ENCODE data around the gene OPCML. TPM values are rescaled to one million over a fixed set of nuclear protein-coding genes. Genes with fewer than 3 reads are reported as not detected.

Gene OPCML
- total RNA-seq, 1 experiment from 2014 or later: 0.94 TPM

DNA sequence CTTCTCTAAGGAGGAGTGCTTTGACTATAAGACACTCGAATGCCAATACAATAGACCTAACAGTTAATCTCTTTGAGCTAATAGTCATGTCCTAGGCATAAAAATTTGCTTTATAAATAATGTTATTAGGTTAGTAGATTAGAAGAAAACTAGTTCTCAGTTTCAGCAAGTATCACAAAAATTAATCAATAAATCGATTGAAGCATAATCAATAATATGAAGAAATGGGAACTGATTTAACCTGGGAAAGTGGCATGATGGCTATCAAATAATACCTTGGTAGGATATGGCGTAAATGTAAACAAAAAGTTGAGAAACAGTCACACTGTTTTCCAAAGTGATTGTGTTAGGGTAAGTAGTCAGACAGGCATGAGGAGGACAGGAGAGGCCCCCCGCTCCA, 676.3 kb downstream of the OPCML start:
- Mint-ChIP-seq H3K36me3 (ENCODE audit: insufficient read depth in 1 of 3, low read depth in 3 of 3) (peaks cover 5 to 24% (median 9%) of the 10 kb centered on the region in 3 experiments), H3K4me3 (no peak overlapping the region), H3K27me3 (ENCODE audit: low read depth) (peaks cover 1% of the 10 kb centered on the region; the same call in 1 of the 2 replicates), H3K27ac (no peak overlapping the region), H3K9me3 (peaks cover 11 to 15% of the 10 kb centered on the region in 2 experiments; a peak in 4 of 5 replicates), H3K4me1 (peaks cover 24 to 31% of the 10 kb centered on the region in 2 experiments)
- Histone ChIP-seq H3K27me3 (ENCODE audit: insufficient read depth, low read length) (no peaks in the 10 kb centered on the region), H2BK20ac (ENCODE audit: low read depth, low read length, poor library complexity, severe bottlenecking) (no peak overlapping the region), H3K4me1 (ENCODE audit: insufficient read depth, low read length) (no peaks in the 10 kb centered on the region; the same call in 1 of the 2 replicates), H3K79me1 (ENCODE audit: insufficient read depth, low read depth, low read length, poor library complexity, severe bottlenecking) (no peaks in the 10 kb centered on the region), H3K9me3 (ENCODE audit: control insufficient read depth, low read depth, low read length) (no peaks in the 10 kb centered on the region), H4K91ac (ENCODE audit: insufficient read length, low read depth, low read length) (no peak overlapping the region), H4K5ac (ENCODE audit: insufficient read length, low read depth, low read length) (no peak overlapping the region), H4K8ac (replicated peaks; ENCODE audit: insufficient read length, low read depth, low read length) (no peak overlapping the region), H3K9ac (ENCODE audit: extremely low read depth, insufficient read length, low read length) (no peak overlapping the region), H3K23me2 (ENCODE audit: insufficient read length, low read depth, low read length, poor library complexity, severe bottlenecking) (no peaks in the 10 kb centered on the region), H2AFZ (ENCODE audit: low read length) (no peak overlapping the region), H4K20me1 (ENCODE audit: control insufficient read depth, insufficient read depth, insufficient read length) (no peaks in the 10 kb centered on the region), H3K23ac (ENCODE audit: insufficient read length, low read depth, low read length) (no peak overlapping the region), H3K18ac (ENCODE audit: insufficient read length, low read depth, low read length) (no peak overlapping the region), H3K4ac (ENCODE audit: low read depth, low read length) (no peak overlapping the region), H3T11ph (ENCODE audit: low read length) (no peak overlapping the region), H2AK5ac (ENCODE audit: insufficient read length, low read length) (no peak overlapping the region), H3K56ac (ENCODE audit: insufficient read length, low read depth, low read length) (no peak overlapping the region), H2BK120ac (ENCODE audit: low read depth, low read length, poor library complexity, severe bottlenecking) (no peak overlapping the region), H3K27ac (ENCODE audit: insufficient read length, low read depth, low read length) (no peak overlapping the region), H3K4me2 (ENCODE audit: insufficient read depth, insufficient read length, low read length) (no peak overlapping the region), H2BK15ac (ENCODE audit: low read depth, low read length) (no peak overlapping the region), H2BK12ac (ENCODE audit: insufficient read length, low read depth, low read length) (no peak overlapping the region), H3K79me2 (ENCODE audit: insufficient read depth, low read length) (no peaks in the 10 kb centered on the region), H2BK5ac (ENCODE audit: insufficient read length, low read length) (no peak overlapping the region), H3K14ac (ENCODE audit: insufficient read depth, low read length) (no peak overlapping the region)
- no peak for DNase-seq
- TF ChIP-seq, protein P1, sequence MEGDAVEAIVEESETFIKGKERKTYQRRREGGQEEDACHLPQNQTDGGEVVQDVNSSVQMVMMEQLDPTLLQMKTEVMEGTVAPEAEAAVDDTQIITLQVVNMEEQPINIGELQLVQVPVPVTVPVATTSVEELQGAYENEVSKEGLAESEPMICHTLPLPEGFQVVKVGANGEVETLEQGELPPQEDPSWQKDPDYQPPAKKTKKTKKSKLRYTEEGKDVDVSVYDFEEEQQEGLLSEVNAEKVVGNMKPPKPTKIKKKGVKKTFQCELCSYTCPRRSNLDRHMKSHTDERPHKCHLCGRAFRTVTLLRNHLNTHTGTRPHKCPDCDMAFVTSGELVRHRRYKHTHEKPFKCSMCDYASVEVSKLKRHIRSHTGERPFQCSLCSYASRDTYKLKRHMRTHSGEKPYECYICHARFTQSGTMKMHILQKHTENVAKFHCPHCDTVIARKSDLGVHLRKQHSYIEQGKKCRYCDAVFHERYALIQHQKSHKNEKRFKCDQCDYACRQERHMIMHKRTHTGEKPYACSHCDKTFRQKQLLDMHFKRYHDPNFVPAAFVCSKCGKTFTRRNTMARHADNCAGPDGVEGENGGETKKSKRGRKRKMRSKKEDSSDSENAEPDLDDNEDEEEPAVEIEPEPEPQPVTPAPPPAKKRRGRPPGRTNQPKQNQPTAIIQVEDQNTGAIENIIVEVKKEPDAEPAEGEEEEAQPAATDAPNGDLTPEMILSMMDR (conservative IDR thresholded peaks at IDR 0.05): no peak
- no CpG with 5 or more reads among the region's 4 CpGs for WGBS (ENCODE audit: extremely low coverage, insufficient read length, low lambda C conversion rate)

All from H9 (cell line).